Kidney (tissue), 14 donors: ENCODE data around the gene CARD10. TPM values are rescaled to one million over a fixed set of nuclear protein-coding genes. Genes with fewer than 3 reads are reported as not detected.

Source experiments
- DNase-seq, 5 donors: peaks; one replicate each; pipeline ENCODE4 v3.0.0-alpha.2; 2013 to 2020
- FAIRE-seq: peaks from 2 replicates; lab custom pipeline; 2012; peaks lifted over from hg19 to GRCh38; lab: Jason Lieb, UNC
- H3K27ac ChIP-seq, 2 donors: one replicate each; pipeline ENCODE4 v1.7.0; 2013; ENCODE audit warnings: low read depth in 2 of 2, low read length in 2 of 2, inconsistent platforms in 1 of 2
- H3K27me3 ChIP-seq: one replicate; pipeline ENCODE4 v1.7.1; 2013; ENCODE audit warnings: low read length, inconsistent platforms; ENCODE audit not compliant: control insufficient read depth, insufficient read depth
- H3K36me3 ChIP-seq, 3 donors: one replicate each; pipeline versions ENCODE4 v1.7.0 to v1.7.1; 2013; ENCODE audit warnings: low read length in 3 of 3, control low read depth in 1 of 3, inconsistent platforms in 1 of 3; ENCODE audit not compliant: insufficient read depth in 3 of 3, control insufficient read depth in 2 of 3
- H3K4me1 ChIP-seq, 3 donors: one replicate each; pipeline versions ENCODE4 v1.7.0 to v1.7.1; 2013; ENCODE audit warnings: low read length in 3 of 3, inconsistent platforms in 1 of 3, low read depth in 1 of 3; ENCODE audit not compliant: control insufficient read depth in 2 of 3, insufficient read depth in 2 of 3
- H3K4me3 ChIP-seq, 3 donors: one replicate each; pipeline versions ENCODE4 v1.7.0 to v1.8.1; 2013; ENCODE audit warnings: low read length in 3 of 3, control low read depth in 1 of 3, inconsistent platforms in 1 of 3
- H3K9ac ChIP-seq, 3 donors: one replicate each; pipeline versions ENCODE4 v1.7.0 to v1.7.1; 2013; ENCODE audit warnings: low read length in 3 of 3, control low read depth in 1 of 3, inconsistent platforms in 1 of 3
- H3K9me3 ChIP-seq, 3 donors: one replicate each; pipeline versions ENCODE4 v1.7.0 to v1.7.1; 2013; ENCODE audit warnings: low read length in 3 of 3, control low read depth in 1 of 3, inconsistent platforms in 1 of 3; ENCODE audit not compliant: control insufficient read depth in 2 of 3, insufficient read depth in 1 of 3
- intact Hi-C: fragments of 100-400 bp; cut with DNase I; formaldehyde crosslinking; loops from one replicate; pipeline ENCODE4 v1.11.1; 2022
- polyA plus RNA-seq: library from polyadenylated mRNA; stranded (reverse); fragments of 350-450 nt; fragmentation: Illumina TruSeq; extraction: RNeasy Lipid Tissue Mini Kit (QIAGEN cat#74804); gene quantifications from one replicate; pipeline ENCODE4 v1.2.3, GENCODE V29; 2014; ENCODE audit warnings: low read depth, low replicate concordance; ENCODE audit not compliant: insufficient read depth
- total RNA-seq: library from RNA; stranded (reverse); fragmentation: NEBNext Ultra II Directional; extraction: Animal tissue kit (Norgen Biotek cat#: 25700); gene quantifications from one replicate; pipeline ENCODE4 v1.2.1, GENCODE V29; 2021
- TF ChIP-seq, protein P1 (sequence below): IDR thresholded peaks from 3 replicates; pipeline ENCODE4 v1.5.1; 2012; ENCODE audit warnings: mild to moderate bottlenecking, moderate library complexity, borderline replicate concordance; ENCODE audit not compliant: insufficient read depth; ENCODE audit errors: extremely low read depth
- donor health status: control.
- donor health status: control.
- donor health status: control.
- donor health status: control.
- donor health status: control.
- donor health status: DM: yes; HTN: yes; CAD: no.
- donor health status: Normal renal cell carcinoma (clear cell type).

The CARD10 gene
- total and polyA plus RNA-seq, 2 donors from 2014 or later = 32.4 to 42.3 TPM

DNA sequence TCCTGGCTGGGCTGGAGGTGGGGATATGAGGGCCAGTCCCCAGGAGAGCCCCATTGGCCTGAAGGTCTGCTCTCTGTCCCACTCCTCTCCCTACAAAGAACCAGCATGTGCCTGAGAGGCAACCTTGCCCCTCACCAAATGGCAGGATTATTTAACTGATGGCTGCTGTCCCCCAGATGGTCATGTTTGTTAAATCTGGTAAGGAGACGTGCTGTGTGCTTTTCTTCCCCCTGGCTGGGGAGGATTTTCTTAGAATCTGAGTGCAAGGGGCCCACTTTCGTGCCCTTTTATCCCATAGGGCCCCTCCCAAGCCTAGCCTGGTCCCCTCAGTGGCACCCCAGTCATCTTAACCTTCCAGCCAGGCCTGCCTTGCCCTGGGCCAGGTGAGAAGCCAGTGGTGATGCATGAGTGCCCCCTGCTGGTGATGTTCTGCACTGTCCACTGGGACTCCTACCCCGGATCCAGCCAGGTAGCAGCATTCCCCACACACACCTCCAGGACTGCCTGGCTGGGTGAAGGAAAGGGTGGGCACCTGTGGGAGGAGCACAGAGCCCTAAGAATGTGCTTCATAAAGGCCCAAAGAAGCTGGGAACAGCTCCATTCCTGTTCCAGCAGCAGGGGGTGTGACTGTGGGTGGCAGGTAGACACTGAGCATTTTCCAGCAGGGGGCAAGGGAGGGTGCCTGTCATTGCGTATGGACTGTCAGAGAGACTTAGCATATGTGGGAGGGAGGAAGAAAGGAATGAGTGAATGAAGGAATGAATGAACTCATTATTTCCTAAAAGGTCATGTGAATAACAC lies 61.9 kb downstream of the CARD10 start:
- intact Hi-C loops = no loop called here
- no peak for FAIRE-seq

DNA sequence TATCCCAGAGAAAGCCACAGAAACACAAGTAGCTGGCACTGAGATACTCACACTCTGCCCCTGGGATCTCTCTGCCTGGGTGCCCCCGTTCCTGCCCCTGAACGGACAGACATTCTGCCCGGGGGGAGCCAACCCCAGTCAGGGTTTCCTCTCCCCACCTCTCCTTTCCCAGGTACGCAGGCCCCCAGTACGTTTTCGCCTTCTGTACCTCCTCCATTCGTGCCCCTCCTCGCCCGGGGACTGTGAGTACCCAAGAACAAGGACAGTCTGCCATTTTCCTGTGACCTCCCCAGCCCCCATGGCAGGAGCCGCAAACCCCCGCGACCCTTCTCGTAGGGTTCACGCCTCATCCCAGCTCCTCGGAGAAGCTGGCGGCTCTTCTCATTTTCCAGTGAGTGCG lies 62.9 kb downstream of the CARD10 start:
- FAIRE-seq = no peak
- TF ChIP-seq, protein P1, sequence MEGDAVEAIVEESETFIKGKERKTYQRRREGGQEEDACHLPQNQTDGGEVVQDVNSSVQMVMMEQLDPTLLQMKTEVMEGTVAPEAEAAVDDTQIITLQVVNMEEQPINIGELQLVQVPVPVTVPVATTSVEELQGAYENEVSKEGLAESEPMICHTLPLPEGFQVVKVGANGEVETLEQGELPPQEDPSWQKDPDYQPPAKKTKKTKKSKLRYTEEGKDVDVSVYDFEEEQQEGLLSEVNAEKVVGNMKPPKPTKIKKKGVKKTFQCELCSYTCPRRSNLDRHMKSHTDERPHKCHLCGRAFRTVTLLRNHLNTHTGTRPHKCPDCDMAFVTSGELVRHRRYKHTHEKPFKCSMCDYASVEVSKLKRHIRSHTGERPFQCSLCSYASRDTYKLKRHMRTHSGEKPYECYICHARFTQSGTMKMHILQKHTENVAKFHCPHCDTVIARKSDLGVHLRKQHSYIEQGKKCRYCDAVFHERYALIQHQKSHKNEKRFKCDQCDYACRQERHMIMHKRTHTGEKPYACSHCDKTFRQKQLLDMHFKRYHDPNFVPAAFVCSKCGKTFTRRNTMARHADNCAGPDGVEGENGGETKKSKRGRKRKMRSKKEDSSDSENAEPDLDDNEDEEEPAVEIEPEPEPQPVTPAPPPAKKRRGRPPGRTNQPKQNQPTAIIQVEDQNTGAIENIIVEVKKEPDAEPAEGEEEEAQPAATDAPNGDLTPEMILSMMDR = no peak
- Histone ChIP-seq H3K4me3 (no peak overlapping the region), H3K36me3 (no peaks in the 10 kb centered on the region), H3K4me1 (no peaks in the 10 kb centered on the region), H3K9ac (no peak overlapping the region), H3K27me3 (no peaks in the 10 kb centered on the region), H3K9me3 (no peaks in the 10 kb centered on the region), H3K27ac (no peak overlapping the region)
- intact Hi-C loops = no loop called here
- no peak for DNase-seq

More for the DNA sequence above, 61.9 kb downstream of the CARD10 start:
- Histone ChIP-seq H3K27ac (no peak overlapping the region), H3K36me3 (no peaks in the 10 kb centered on the region), H3K4me3 (no peak overlapping the region), H3K9ac (no peak overlapping the region), H3K9me3 (no peaks in the 10 kb centered on the region), H3K27me3 (no peaks in the 10 kb centered on the region), H3K4me1 (no peaks in the 10 kb centered on the region)
- DNase-seq = peak; percentile 78 to 88 (median 86)
- TF ChIP-seq, protein P1 = peak; percentile 88

DNA sequence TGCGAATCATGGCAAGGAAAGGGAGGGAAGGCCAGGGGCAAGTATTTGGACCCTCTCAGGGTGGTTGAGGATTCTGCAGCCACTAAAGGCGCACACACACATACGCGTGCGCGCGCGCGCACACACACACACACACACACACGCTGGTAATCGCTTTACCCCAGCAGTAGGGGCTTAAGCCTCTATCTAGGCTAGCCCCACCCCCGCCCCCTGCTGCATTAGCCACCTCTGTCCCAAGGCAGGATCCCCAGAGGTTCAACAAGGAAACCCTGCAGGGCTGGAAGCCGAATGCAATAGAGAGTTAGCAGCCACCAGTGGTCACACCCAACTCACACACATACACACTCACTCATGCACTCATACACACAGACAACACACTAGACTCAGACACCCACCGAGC lies 63.3 kb downstream of the CARD10 start:
- Histone ChIP-seq H3K36me3 (no peaks in the 10 kb centered on the region), H3K9ac (no peak overlapping the region), H3K4me3 (no peak overlapping the region), H3K4me1 (no peaks in the 10 kb centered on the region), H3K27ac (no peak overlapping the region), H3K27me3 (no peaks in the 10 kb centered on the region), H3K9me3 (no peaks in the 10 kb centered on the region)
- DNase-seq (no peak), FAIRE-seq (no peak)
- TF ChIP-seq, protein P1 = no peak
- intact Hi-C loops = no loop called here
